BLaER1 treated with 17β-estradiol and CSF1 and Interleukin-3, amounts not matched to agents 10 nM and 100 nM (cell line): Measurements from ENCODE around the gene CLEC10A.

Experiments used
- H3K27ac ChIP-seq, 11 experiments: shearing (Covaris generic); formaldehyde crosslinking; 2 replicates each; pipeline ENCODE4 v1.8.1; 2022
- H3K27me3 ChIP-seq, 11 experiments: shearing (Covaris generic); formaldehyde crosslinking; 2 replicates each; pipeline ENCODE4 v1.8.1; 2022
- H3K36me3 ChIP-seq, 11 experiments: shearing (Covaris generic); formaldehyde crosslinking; 2 replicates each; pipeline ENCODE4 v1.8.1; 2022
- H3K4me1 ChIP-seq, 10 experiments: shearing (Covaris generic); formaldehyde crosslinking; 2 replicates each; pipeline ENCODE4 v1.8.1; 2022
- H3K4me2 ChIP-seq, 11 experiments: shearing (Covaris generic); formaldehyde crosslinking; 2 replicates each; pipeline ENCODE4 v1.8.1; 2022
- H3K4me3 ChIP-seq, 10 experiments: shearing (Covaris generic); formaldehyde crosslinking; 2 replicates each; pipeline ENCODE4 v1.8.1; 2022
- H3K9ac ChIP-seq, 11 experiments: shearing (Covaris generic); formaldehyde crosslinking; 2 replicates each; pipeline ENCODE4 v1.8.1; 2022
- H3K9me3 ChIP-seq, 11 experiments: shearing (Covaris generic); formaldehyde crosslinking; replicated peaks in 1 of 11; 2 replicates each; pipeline ENCODE4 v1.8.1; 2022
- H4K20me1 ChIP-seq, 11 experiments: shearing (Covaris generic); formaldehyde crosslinking; 2 replicates each; pipeline ENCODE4 v1.8.1; 2022
- Cebpa-rat ChIP-seq, 11 experiments: shearing (Covaris generic); IDR thresholded peaks; 2 replicates each; pipeline ENCODE4 v1.8.1; 2022

CLEC10A gene

GRCh38 chr17:7084088-7084487, 4.0 kb upstream of the CLEC10A start:
- peak overlapping the region in 7 of 11 experiments; percentile 20 to 71 (median 55); a peak in 12 of 22 replicates for H3K4me2 ChIP-seq
- peak overlapping the region in 1 of 11 experiments; percentile 15; a peak in 2 of 22 replicates for H3K9ac ChIP-seq
- no peak overlapping the region for H3K27ac ChIP-seq
- peaks cover 0 to under 1% (median 0%) of the 10 kb centered on the region in 11 experiments; a peak in 1 of 22 replicates for H3K9me3 ChIP-seq
- no peaks in the 10 kb centered on the region for H4K20me1 ChIP-seq
- H3K36me3 ChIP-seq = no peaks in the 10 kb centered on the region
- H3K4me1 ChIP-seq = peaks cover 6 to 46% (median 31%) of the 10 kb centered on the region in 10 experiments; a peak in 18 of 20 replicates
- no peak for TF ChIP-seq Cebpa-rat (IDR thresholded peaks at IDR 0.05)
- peaks cover 0 to 3% (median 0%) of the 10 kb centered on the region in 11 experiments; a peak in 2 of 22 replicates for H3K27me3 ChIP-seq
- no peak overlapping the region for H3K4me3 ChIP-seq

- TF ChIP-seq Cebpa-rat (IDR thresholded peaks at IDR 0.05) = no peak
- Histone ChIP-seq H3K4me1 (peaks cover 6 to 51% (median 31%) of the 10 kb centered on the region in 10 experiments; a peak in 18 of 20 replicates), H3K9ac (no peak overlapping the region), H3K4me2 (peak overlapping the region in 5 of 11 experiments; percentile 34 to 71 (median 57); a peak in 9 of 22 replicates), H3K4me3 (no peak overlapping the region), H3K36me3 (no peaks in the 10 kb centered on the region), H4K20me1 (no peaks in the 10 kb centered on the region), H3K27me3 (peaks cover 0 to 3% (median 0%) of the 10 kb centered on the region in 11 experiments; a peak in 2 of 22 replicates), H3K27ac (no peak overlapping the region), H3K9me3 (no peaks in the 10 kb centered on the region)
These were observed 3.5 kb upstream of the CLEC10A start for GRCh38 chr17:7083592-7083991.

GRCh38 chr17:7081341-7082062, 1.5 kb upstream of the CLEC10A start:
- TF ChIP-seq Cebpa-rat (IDR thresholded peaks at IDR 0.05) = no peak
- peak overlapping the region in 10 of 11 experiments; percentile 2 to 89 (median 60); a peak in 18 of 22 replicates for H3K4me2 ChIP-seq

GRCh38 chr17:7080456-7081041, 498 bp upstream of the CLEC10A start:
- H3K4me1 ChIP-seq = peaks cover 6 to 57% (median 31%) of the 10 kb centered on the region in 10 experiments; a peak in 18 of 20 replicates
- H3K4me3 ChIP-seq = no peak overlapping the region
- peak overlapping the region in 3 of 11 experiments; percentile 11 to 45 (median 23); a peak in 4 of 22 replicates for H3K27ac ChIP-seq
- H3K9ac ChIP-seq = no peak overlapping the region
- H3K27me3 ChIP-seq = peaks cover 0 to 3% (median 0%) of the 10 kb centered on the region in 11 experiments; a peak in 2 of 22 replicates
- no peaks in the 10 kb centered on the region for H3K9me3 ChIP-seq
- no peaks in the 10 kb centered on the region for H3K36me3 ChIP-seq
- TF ChIP-seq Cebpa-rat (IDR thresholded peaks at IDR 0.05) = no peak; a peak in 1 of 22 replicates
- no peaks in the 10 kb centered on the region for H4K20me1 ChIP-seq
- peak overlapping the region in 8 of 11 experiments; percentile 36 to 92 (median 80); a peak in 16 of 22 replicates for H3K4me2 ChIP-seq

More at GRCh38 chr17:7081341-7082062, 1.5 kb upstream of the CLEC10A start:
- Histone ChIP-seq H3K27ac (no peak overlapping the region), H3K27me3 (peaks cover 0 to 3% (median 0%) of the 10 kb centered on the region in 11 experiments; a peak in 2 of 22 replicates), H4K20me1 (no peaks in the 10 kb centered on the region), H3K4me1 (peaks cover 6 to 57% (median 31%) of the 10 kb centered on the region in 10 experiments; a peak in 18 of 20 replicates), H3K9ac (no peak overlapping the region), H3K36me3 (no peaks in the 10 kb centered on the region), H3K9me3 (no peaks in the 10 kb centered on the region), H3K4me3 (no peak overlapping the region)

GRCh38 chr17:7078711-7079110, 1.3 kb downstream of the CLEC10A start:
- no peak for TF ChIP-seq Cebpa-rat (IDR thresholded peaks at IDR 0.05)
- H3K9me3 ChIP-seq = no peaks in the 10 kb centered on the region
- no peaks in the 10 kb centered on the region for H4K20me1 ChIP-seq
- H3K36me3 ChIP-seq = peaks cover 0 to 7% (median 0%) of the 10 kb centered on the region in 11 experiments; a peak in 2 of 22 replicates
- H3K4me2 ChIP-seq = peak overlapping the region in 4 of 11 experiments; percentile 2 to 92 (median 88); a peak in 5 of 22 replicates
- peaks cover 6 to 45% (median 26%) of the 10 kb centered on the region in 10 experiments; a peak in 18 of 20 replicates for H3K4me1 ChIP-seq
- no peak overlapping the region for H3K27ac ChIP-seq
- H3K27me3 ChIP-seq = no peaks in the 10 kb centered on the region
- no peak overlapping the region for H3K4me3 ChIP-seq
- H3K9ac ChIP-seq = no peak overlapping the region

- peak overlapping the region in 2 of 11 experiments; percentile 88 to 89; a peak in 4 of 22 replicates for H3K4me2 ChIP-seq
- H4K20me1 ChIP-seq = no peaks in the 10 kb centered on the region
- TF ChIP-seq Cebpa-rat (IDR thresholded peaks at IDR 0.05) = no peak
- H3K27me3 ChIP-seq = no peaks in the 10 kb centered on the region
- no peak overlapping the region for H3K9ac ChIP-seq
- no peak overlapping the region for H3K27ac ChIP-seq
- H3K9me3 ChIP-seq = no peaks in the 10 kb centered on the region
- peaks cover 0 to 7% (median 0%) of the 10 kb centered on the region in 11 experiments; a peak in 2 of 22 replicates for H3K36me3 ChIP-seq
- no peak overlapping the region for H3K4me3 ChIP-seq
- peaks cover 6 to 41% (median 25%) of the 10 kb centered on the region in 10 experiments; a peak in 18 of 20 replicates for H3K4me1 ChIP-seq
These were observed 2.0 kb downstream of the CLEC10A start for GRCh38 chr17:7077911-7078546.

GRCh38 chr17:7074931-7075330, 5.1 kb downstream of the CLEC10A start:
- Histone ChIP-seq H3K9me3 (no peaks in the 10 kb centered on the region), H3K27me3 (no peaks in the 10 kb centered on the region), H3K4me2 (no peak overlapping the region), H3K4me3 (no peak overlapping the region), H3K9ac (no peak overlapping the region), H3K4me1 (peaks cover 0 to 29% (median 5%) of the 10 kb centered on the region in 10 experiments; a peak in 16 of 20 replicates), H3K27ac (no peak overlapping the region), H3K36me3 (peaks cover 0 to 7% (median 0%) of the 10 kb centered on the region in 11 experiments; a peak in 2 of 22 replicates), H4K20me1 (no peaks in the 10 kb centered on the region)
- TF ChIP-seq Cebpa-rat (IDR thresholded peaks at IDR 0.05) = no peak

GRCh38 chr17:7072406-7072805, 7.6 kb downstream of the CLEC10A start:
- no peaks in the 10 kb centered on the region for H4K20me1 ChIP-seq
- H3K4me3 ChIP-seq = no peak overlapping the region
- peaks cover 13 to 21% (median 19%) of the 10 kb centered on the region in 11 experiments for H3K9me3 ChIP-seq
- peaks cover 0 to 7% (median 0%) of the 10 kb centered on the region in 10 experiments; a peak in 1 of 20 replicates for H3K4me1 ChIP-seq
- TF ChIP-seq Cebpa-rat (IDR thresholded peaks at IDR 0.05) = no peak
- peaks cover 0 to 7% (median 0%) of the 10 kb centered on the region in 11 experiments; a peak in 3 of 22 replicates for H3K36me3 ChIP-seq
- H3K9ac ChIP-seq = no peak overlapping the region
- H3K4me2 ChIP-seq = peak overlapping the region in 2 of 11 experiments; percentile 2 to 12; a peak in 1 of 22 replicates
- H3K27ac ChIP-seq = no peak overlapping the region
- no peaks in the 10 kb centered on the region for H3K27me3 ChIP-seq
